HCT116 (cell line): ENCODE results near the gene TUBA8. TPM values are rescaled to one million over a fixed set of nuclear protein-coding genes. Genes with fewer than 3 reads are reported as not detected.

Experiments
- ATAC-seq: fragments of 200-7000 bp; cut with Tn5 transposase; 2 replicates; pipeline ENCODE4 v1.9.1; 2020; ENCODE audit warnings: mild to moderate bottlenecking, moderate library complexity
- BruUV-seq: library from RNA; stranded (reverse); fragments of 400-500 nt; replicated peaks from 2 replicates; lab custom pipeline; 2021; lab: Mats Ljungman, UMichigan
- CTCF ChIA-PET: fragments of 300-600 bp; sonication (Branson Sonifier 250); formaldehyde crosslinking; loops from one replicate; lab custom pipeline; 2021; ENCODE audit warnings: antibody characterized with exemption; lab: Charles Lee
- POLR2A ChIA-PET: fragments of 300-600, 350-600 bp; sonication (Branson Sonifier 250); formaldehyde crosslinking; loops from one replicate; lab custom pipeline; 2021; ENCODE audit warnings: antibody characterized with exemption; lab: Charles Lee
- RAD21 ChIA-PET, 2 experiments: fragments of 300-600 bp; sonication (Branson Sonifier 250); formaldehyde crosslinking; loops; one replicate each; lab custom pipeline; 2023; ENCODE audit warnings: low total read pairs in 2 of 2; ENCODE audit not compliant: uncharacterized antibody in 2 of 2, unreplicated experiment in 2 of 2, low non-redundant PET in 1 of 2; lab: Charles Lee
- DNase-seq: peaks from one replicate; pipeline ENCODE4 v3.0.0-alpha.2; 2010; ENCODE audit warnings: low read depth, low spot score
- H2AFZ ChIP-seq: fragments of 200-600 bp; shearing (Covaris generic), sonication (generic); 2 replicates; pipeline ENCODE4 v1.6.1; 2017; ENCODE audit warnings: low read depth, mixed run types, mixed read lengths, antibody characterized with exemption, low read length; ENCODE audit not compliant: poor library complexity, severe bottlenecking
- H3K27ac ChIP-seq: 2 replicates; pipeline ENCODE4 v1.5.1; 2012; ENCODE audit warnings: low read depth, low read length
- H3K27me3 ChIP-seq: fragments of 200-600 bp; sonication (generic); 2 replicates; pipeline ENCODE4 v1.6.1; 2016; ENCODE audit warnings: mixed run types, low read length, mixed read lengths; ENCODE audit not compliant: insufficient read depth
- H3K36me3 ChIP-seq, 2 experiments: fragments of 200-500 bp in 1 of 2; fragments of 200-600 bp in 1 of 2; sonication (Bioruptor generic) in 1 of 2; sonication (generic) in 1 of 2; 2 replicates each; pipeline versions ENCODE4 v1.5.1 to v1.6.1; 2014 to 2016; ENCODE audit warnings: low read length in 2 of 2, inconsistent platforms in 1 of 2, mixed read lengths in 1 of 2, mixed run types in 1 of 2; ENCODE audit not compliant: insufficient read depth in 2 of 2, control insufficient read depth in 1 of 2
- H3K4me1 ChIP-seq, 2 experiments: fragments of 200-600 bp in 1 of 2; sonication (generic) in 1 of 2; 2 replicates each; pipeline versions ENCODE4 v1.5.1 to v1.6.1; 2012 to 2017; ENCODE audit warnings: low read length in 2 of 2, inconsistent platforms in 1 of 2, mild to moderate bottlenecking in 1 of 2, mixed read lengths in 1 of 2, mixed run types in 1 of 2, moderate library complexity in 1 of 2; ENCODE audit not compliant: insufficient read depth in 2 of 2, control insufficient read depth in 1 of 2
- H3K4me2 ChIP-seq: fragments of 200-600 bp; sonication (generic); 2 replicates; pipeline ENCODE4 v1.6.1; 2017; ENCODE audit warnings: mixed run types, low read length, mixed read lengths
- H3K4me3 ChIP-seq, 2 experiments: fragments of 200-600 bp in 1 of 2; sonication (generic) in 1 of 2; replicated peaks in 1 of 2; 2 replicates each; pipeline ENCODE4 v1.5.1; 2011 to 2016; ENCODE audit warnings: low read length in 2 of 2, control low read depth in 1 of 2, low read depth in 1 of 2, mild to moderate bottlenecking in 1 of 2, mixed read lengths in 1 of 2, mixed run types in 1 of 2
- H3K79me2 ChIP-seq: fragments of 200-600 bp; sonication (generic); 2 replicates; pipeline ENCODE4 v1.6.1; 2017; ENCODE audit warnings: mild to moderate bottlenecking, mixed run types, low read length, moderate library complexity, mixed read lengths; ENCODE audit not compliant: insufficient read depth
- H3K9ac ChIP-seq: fragments of 200-600 bp; sonication (generic); 2 replicates; pipeline ENCODE4 v1.6.1; 2016; ENCODE audit warnings: low read length, mixed read lengths
- H3K9me2 ChIP-seq: fragments of 200-600 bp; sonication (generic), shearing (Covaris generic); 2 replicates; pipeline ENCODE4 v1.6.1; 2017; ENCODE audit warnings: mixed run types, mild to moderate bottlenecking, moderate library complexity; ENCODE audit not compliant: insufficient read depth
- H3K9me3 ChIP-seq, 2 experiments: fragments of 200-500 bp in 1 of 2; fragments of 200-600 bp in 1 of 2; sonication (Bioruptor generic) in 1 of 2; sonication (generic) in 1 of 2; 2 replicates each; pipeline ENCODE4 v1.6.1; 2014 to 2017; ENCODE audit warnings: low read length in 2 of 2, mixed read lengths in 2 of 2, inconsistent platforms in 1 of 2, low read depth in 1 of 2, mild to moderate bottlenecking in 1 of 2, mixed run types in 1 of 2, moderate library complexity in 1 of 2; ENCODE audit not compliant: control insufficient read depth in 1 of 2, insufficient read depth in 1 of 2
- H4K20me1 ChIP-seq: fragments of 200-600 bp; sonication (generic), shearing (Covaris generic); 2 replicates; pipeline ENCODE4 v1.6.1; 2017; ENCODE audit warnings: mixed run types, mild to moderate bottlenecking, moderate library complexity; ENCODE audit not compliant: insufficient read depth
- CEBPB ChIP-seq: IDR thresholded peaks from 2 replicates; pipeline ENCODE4 v1.6.1; 2012; ENCODE audit warnings: low read depth
- EGR1 ChIP-seq: IDR thresholded peaks from 2 replicates; pipeline ENCODE4 v1.6.1; 2012; ENCODE audit warnings: low read depth
- ELF1 ChIP-seq: IDR thresholded peaks from 2 replicates; pipeline ENCODE4 v1.6.1; 2012; ENCODE audit warnings: low read depth, borderline replicate concordance
- EZH2phosphoT487 ChIP-seq: fragments of 200-600 bp; IDR thresholded peaks from 2 replicates; pipeline ENCODE4 v1.6.1; 2018; ENCODE audit warnings: antibody characterized with exemption, borderline replicate concordance
- FOSL1 ChIP-seq: IDR thresholded peaks from 2 replicates; pipeline ENCODE4 v1.6.1; 2012; ENCODE audit warnings: low read depth
- POLR2AphosphoS5 ChIP-seq: IDR thresholded peaks from 2 replicates; pipeline ENCODE4 v1.6.1; 2011; ENCODE audit warnings: mild to moderate bottlenecking, low read depth, low read length, moderate library complexity
- RAD21 ChIP-seq: IDR thresholded peaks from 2 replicates; pipeline ENCODE4 v1.6.1; 2012; ENCODE audit warnings: low read depth, mild to moderate bottlenecking
- SIN3A ChIP-seq: IDR thresholded peaks from 2 replicates; pipeline ENCODE4 v1.6.1; 2012; ENCODE audit warnings: low read depth
- SP1 ChIP-seq: IDR thresholded peaks from 2 replicates; pipeline ENCODE4 v1.6.1; 2012; ENCODE audit warnings: low read depth
- TCF7L2 ChIP-seq: IDR thresholded peaks from 2 replicates; pipeline ENCODE4 v1.7.0; 2011; ENCODE audit warnings: borderline replicate concordance, inconsistent platforms; ENCODE audit not compliant: insufficient read depth, insufficient read length; ENCODE audit errors: extremely low read depth
- YY1 ChIP-seq: IDR thresholded peaks from 2 replicates; pipeline ENCODE4 v1.6.1; 2011; ENCODE audit warnings: low read length, low read depth, moderate library complexity, mild to moderate bottlenecking; ENCODE audit not compliant: insufficient replicate concordance; ENCODE audit errors: extremely low read depth
- ZFX ChIP-seq: fragments of 450-650 bp; IDR thresholded peaks from 2 replicates; pipeline ENCODE4 v1.6.1; 2017
- intact Hi-C: fragments of 100-400 bp; cut with micrococcal nuclease; formaldehyde crosslinking; loops from 2 replicates; pipeline ENCODE4 v1.10.0; 2022
- total RNA-seq: library from RNA; stranded (reverse); gene quantifications from one replicate; pipeline ENCODE4 v1.2.1, GENCODE V29; 2021; ENCODE audit not compliant: unreplicated experiment
- TF ChIP-seq, protein P1 (sequence below): IDR thresholded peaks from 2 replicates; pipeline ENCODE4 v1.6.1; 2011; ENCODE audit warnings: mild to moderate bottlenecking, low read length, moderate library complexity; ENCODE audit not compliant: insufficient replicate concordance; ENCODE audit errors: extremely low read depth
- TF ChIP-seq, protein P2 (sequence below): IDR thresholded peaks from 2 replicates; pipeline ENCODE4 v1.6.1; 2012

TUBA8 gene
- total RNA-seq, 1 experiment from 2014 or later = 2.3 TPM

DNA sequence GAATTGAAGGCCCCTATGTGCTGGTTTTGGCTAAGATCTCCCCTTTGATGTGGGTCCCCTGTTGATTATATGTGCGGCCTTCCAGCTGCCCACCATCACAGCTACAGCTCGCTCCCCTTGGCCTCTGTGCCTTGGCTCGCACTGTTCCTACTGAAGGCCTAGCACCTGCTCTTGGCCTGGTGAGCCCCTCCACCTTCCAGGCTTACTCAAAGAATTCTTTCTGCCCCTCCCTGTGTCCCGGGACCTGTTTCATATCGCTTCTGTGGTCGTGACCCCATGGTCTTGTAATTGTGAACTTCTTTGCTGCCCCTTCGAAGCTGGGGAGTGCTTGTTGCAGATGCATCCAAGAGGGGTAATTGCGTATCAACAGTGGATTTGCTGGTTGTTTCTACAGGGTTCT, 20.3 kb upstream of the TUBA8 start:
- H3K9me2 ChIP-seq = no peaks in the 10 kb centered on the region
- no TSS peak for BruUV-seq
- DNase-seq = no peak
- H3K9ac ChIP-seq = no peak overlapping the region
- intact Hi-C loops = no loop called here
- peaks cover 0 to 6% of the 10 kb centered on the region in 2 experiments; a peak in 1 of 4 replicates for H3K4me1 ChIP-seq
- H3K36me3 ChIP-seq = peaks cover 12 to 21% of the 10 kb centered on the region in 2 experiments; a peak in 3 of 4 replicates
- H3K79me2 ChIP-seq = no peaks in the 10 kb centered on the region
- no peak for TF ChIP-seq ZFX
- TF ChIP-seq TCF7L2 = no peak
- TF ChIP-seq FOSL1 = no peak
- no peak for TF ChIP-seq SIN3A
- no peak for TF ChIP-seq EZH2phosphoT487
- no peak for TF ChIP-seq CEBPB
- TF ChIP-seq EGR1 = no peak
- TF ChIP-seq POLR2AphosphoS5 = no peak
- TF ChIP-seq, protein P1, sequence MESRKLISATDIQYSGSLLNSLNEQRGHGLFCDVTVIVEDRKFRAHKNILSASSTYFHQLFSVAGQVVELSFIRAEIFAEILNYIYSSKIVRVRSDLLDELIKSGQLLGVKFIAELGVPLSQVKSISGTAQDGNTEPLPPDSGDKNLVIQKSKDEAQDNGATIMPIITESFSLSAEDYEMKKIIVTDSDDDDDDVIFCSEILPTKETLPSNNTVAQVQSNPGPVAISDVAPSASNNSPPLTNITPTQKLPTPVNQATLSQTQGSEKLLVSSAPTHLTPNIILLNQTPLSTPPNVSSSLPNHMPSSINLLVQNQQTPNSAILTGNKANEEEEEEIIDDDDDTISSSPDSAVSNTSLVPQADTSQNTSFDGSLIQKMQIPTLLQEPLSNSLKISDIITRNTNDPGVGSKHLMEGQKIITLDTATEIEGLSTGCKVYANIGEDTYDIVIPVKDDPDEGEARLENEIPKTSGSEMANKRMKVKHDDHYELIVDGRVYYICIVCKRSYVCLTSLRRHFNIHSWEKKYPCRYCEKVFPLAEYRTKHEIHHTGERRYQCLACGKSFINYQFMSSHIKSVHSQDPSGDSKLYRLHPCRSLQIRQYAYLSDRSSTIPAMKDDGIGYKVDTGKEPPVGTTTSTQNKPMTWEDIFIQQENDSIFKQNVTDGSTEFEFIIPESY = no peak
- TF ChIP-seq SP1 = no peak
- no peak for TF ChIP-seq ELF1
- no peak for TF ChIP-seq RAD21
- TF ChIP-seq, protein P2, sequence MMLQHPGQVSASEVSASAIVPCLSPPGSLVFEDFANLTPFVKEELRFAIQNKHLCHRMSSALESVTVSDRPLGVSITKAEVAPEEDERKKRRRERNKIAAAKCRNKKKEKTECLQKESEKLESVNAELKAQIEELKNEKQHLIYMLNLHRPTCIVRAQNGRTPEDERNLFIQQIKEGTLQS = no peak
- TF ChIP-seq YY1 = no peak
- H4K20me1 ChIP-seq = no peaks in the 10 kb centered on the region
- H3K4me2 ChIP-seq = no peak overlapping the region
- ATAC-seq = no peak
- H3K27me3 ChIP-seq = no peaks in the 10 kb centered on the region
- ChIA-PET CTCF (no interaction called here), RAD21 (no interaction called here), POLR2A (no interaction called here)
- no peak overlapping the region for H3K27ac ChIP-seq
- H2AFZ ChIP-seq = no peak overlapping the region
- H3K4me3 ChIP-seq = no peak overlapping the region
- H3K9me3 ChIP-seq = no peaks in the 10 kb centered on the region
